ENCODE measurements around the gene PLXNB1. TPM values are rescaled to one million over a fixed set of nuclear protein-coding genes. Genes with fewer than 3 reads are reported as not detected.

Gene PLXNB1
- total RNA-seq, 1 donor from 2014 or later, result 115 TPM

- Histone ChIP-seq H3K27me3 (ENCODE audit: control insufficient read depth, insufficient read depth, low read length) (no peaks in the 10 kb centered on the region), H3K36me3 (ENCODE audit: control insufficient read depth, insufficient read depth, low read length) (no peaks in the 10 kb centered on the region), H3K4me3 (ENCODE audit: low read depth, low read length) (peak within 1 kb of the TSS; percentile 84)
- DNase-seq (ENCODE audit: low read depth), result peak; percentile 88
- no peak for TF ChIP-seq CTCF (IDR thresholded peaks at IDR 0.05; ENCODE audit: insufficient read depth, low read length, poor library complexity, severe bottlenecking)
Observed at GRCh38 chr3:48439820-48440589, 10.1 kb upstream of the PLXNB1 start, which contains the start of the genes CCDC51 and TMA7. CCDC51 (minus strand) TSS chr3:48440119; CDS start chr3:48435128, 4,991 bp downstream. TMA7 (plus strand) TSS chr3:48440257; CDS start chr3:48440297, 40 bp downstream.

GRCh38 chr3:48437812-48438211, 7.9 kb upstream of the PLXNB1 start:
- Histone ChIP-seq H3K36me3 (ENCODE audit: control insufficient read depth, insufficient read depth, low read length) (no peaks in the 10 kb centered on the region), H3K4me3 (ENCODE audit: low read depth, low read length) (no peak overlapping the region), H3K27me3 (ENCODE audit: control insufficient read depth, insufficient read depth, low read length) (no peaks in the 10 kb centered on the region)
- no peak for TF ChIP-seq CTCF (IDR thresholded peaks at IDR 0.05; ENCODE audit: insufficient read depth, low read length, poor library complexity, severe bottlenecking)
- DNase-seq (ENCODE audit: low read depth), result no peak

DNA sequence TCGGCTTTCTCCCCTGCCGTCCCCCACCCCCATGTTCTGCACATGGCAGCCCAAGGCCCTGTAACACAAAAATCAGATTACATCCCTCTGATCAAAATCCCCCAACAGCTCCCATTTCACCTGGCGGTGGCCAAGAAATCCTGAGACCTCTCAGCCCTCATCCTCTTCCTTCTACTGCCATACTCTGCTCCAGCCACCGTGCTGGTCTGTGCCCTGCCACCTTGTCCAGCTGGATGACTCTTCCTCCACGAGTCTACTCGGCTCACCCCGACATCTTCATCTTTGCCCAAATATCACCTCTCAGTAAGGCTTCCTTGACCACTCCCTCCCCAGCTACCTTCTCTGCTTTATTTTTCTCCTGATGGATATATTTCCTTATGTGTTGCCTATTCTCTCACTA, 7.0 kb upstream of the PLXNB1 start:
- no peak for TF ChIP-seq CTCF (IDR thresholded peaks at IDR 0.05; ENCODE audit: insufficient read depth, low read length, poor library complexity, severe bottlenecking)
- H3K4me3 ChIP-seq (ENCODE audit: low read depth, low read length), result no peak overlapping the region
- no peaks in the 10 kb centered on the region for H3K27me3 ChIP-seq (ENCODE audit: control insufficient read depth, insufficient read depth, low read length)
- no peaks in the 10 kb centered on the region for H3K36me3 ChIP-seq (ENCODE audit: control insufficient read depth, insufficient read depth, low read length)
- DNase-seq (ENCODE audit: low read depth), result no peak

DNA sequence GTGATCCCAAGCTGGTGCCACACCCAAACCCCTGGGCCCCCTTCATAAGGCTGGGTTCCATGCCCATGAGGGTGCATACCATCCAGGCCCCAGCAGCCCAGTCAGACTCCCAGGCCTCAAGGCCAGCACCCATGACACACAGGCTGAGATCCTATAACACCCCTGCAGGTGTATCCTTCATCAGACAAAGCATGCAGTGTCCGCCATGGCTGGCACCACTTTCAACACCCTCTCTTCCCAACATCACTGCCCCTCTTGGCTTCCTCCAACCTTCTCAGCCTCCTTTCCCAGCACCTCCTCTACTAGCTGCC, 6.5 kb upstream of the PLXNB1 start:
- no peak overlapping the region for H3K4me3 ChIP-seq (ENCODE audit: low read depth, low read length)
- H3K27me3 ChIP-seq (ENCODE audit: control insufficient read depth, insufficient read depth, low read length), result no peaks in the 10 kb centered on the region
- DNase-seq (ENCODE audit: low read depth), result no peak
- TF ChIP-seq CTCF (IDR thresholded peaks at IDR 0.05; ENCODE audit: insufficient read depth, low read length, poor library complexity, severe bottlenecking), result no peak
- no peaks in the 10 kb centered on the region for H3K36me3 ChIP-seq (ENCODE audit: control insufficient read depth, insufficient read depth, low read length)

- no peak overlapping the region for H3K4me3 ChIP-seq (ENCODE audit: low read depth, low read length)
- no peak for DNase-seq (ENCODE audit: low read depth)
- TF ChIP-seq CTCF (IDR thresholded peaks at IDR 0.05; ENCODE audit: insufficient read depth, low read length, poor library complexity, severe bottlenecking), result peak; percentile 100
- H3K27me3 ChIP-seq (ENCODE audit: control insufficient read depth, insufficient read depth, low read length), result no peaks in the 10 kb centered on the region
- no peaks in the 10 kb centered on the region for H3K36me3 ChIP-seq (ENCODE audit: control insufficient read depth, insufficient read depth, low read length)
Observed at GRCh38 chr3:48435774-48436476, 6.0 kb upstream of the PLXNB1 start.

Measured in kidney epithelial cell (primary cell).